GM12864 (cell line): ENCODE results near the gene ZFPM1.

ENCODE experiments used
- DNase-seq: peaks from one replicate; pipeline ENCODE4 v3.0.0-alpha.2; 2011; ENCODE audit warnings: low read depth
- H3K4me3 ChIP-seq: 2 replicates; pipeline ENCODE4 v1.5.1; 2011; ENCODE audit warnings: mild to moderate bottlenecking, low read depth, low read length, control low read depth
- CTCF ChIP-seq: IDR thresholded peaks from 2 replicates; pipeline ENCODE4 v1.5.1; 2011; ENCODE audit warnings: low read depth, mild to moderate bottlenecking, moderate library complexity, low read length, control low read depth, inconsistent platforms; ENCODE audit errors: missing control alignments

ZFPM1 gene

GRCh38 chr16:88453217-88453531 lies at the start of gene ZFPM1:
Gene ZFPM1 (plus strand): TSS chr16:88453280. CDS start chr16:88453639, 359 bp downstream.
- no peak for TF ChIP-seq CTCF
- no peak for DNase-seq
- peak within 1 kb of the TSS; percentile 53 for H3K4me3 ChIP-seq

- peak; percentile 11 for TF ChIP-seq CTCF
- no peak for DNase-seq
- H3K4me3 ChIP-seq, result no peak overlapping the region
Measured at GRCh38 chr16:88403794-88404581, 49.1 kb upstream of the ZFPM1 start.

GRCh38 chr16:88404769-88405168 lies 48.3 kb upstream of the ZFPM1 start:
- no peak overlapping the region for H3K4me3 ChIP-seq
- no peak for DNase-seq
- no peak for TF ChIP-seq CTCF

- DNase-seq, result no peak
- no peak overlapping the region for H3K4me3 ChIP-seq
- no peak for TF ChIP-seq CTCF
Measured at GRCh38 chr16:88405216-88406060, 47.6 kb upstream of the ZFPM1 start.

GRCh38 chr16:88406096-88407041 lies 46.7 kb upstream of the ZFPM1 start:
- no peak for DNase-seq
- TF ChIP-seq CTCF, result peak; percentile 18
- no peak overlapping the region for H3K4me3 ChIP-seq

- no peak overlapping the region for H3K4me3 ChIP-seq
- no peak for TF ChIP-seq CTCF
- no peak for DNase-seq
Measured at GRCh38 chr16:88407042-88407420, 46.0 kb upstream of the ZFPM1 start.
